GM18499 (cell line): Measurements from ENCODE around the gene IGF2.

Experiments used
- ATAC-seq: cut with Tn5 transposase; IDR thresholded peaks from one replicate; pipeline ENCODE4 v1.9.1; 2021; ENCODE audit warnings: moderate number of reproducible peaks; ENCODE audit not compliant: insufficient read depth, unreplicated experiment

Gene IGF2

DNA sequence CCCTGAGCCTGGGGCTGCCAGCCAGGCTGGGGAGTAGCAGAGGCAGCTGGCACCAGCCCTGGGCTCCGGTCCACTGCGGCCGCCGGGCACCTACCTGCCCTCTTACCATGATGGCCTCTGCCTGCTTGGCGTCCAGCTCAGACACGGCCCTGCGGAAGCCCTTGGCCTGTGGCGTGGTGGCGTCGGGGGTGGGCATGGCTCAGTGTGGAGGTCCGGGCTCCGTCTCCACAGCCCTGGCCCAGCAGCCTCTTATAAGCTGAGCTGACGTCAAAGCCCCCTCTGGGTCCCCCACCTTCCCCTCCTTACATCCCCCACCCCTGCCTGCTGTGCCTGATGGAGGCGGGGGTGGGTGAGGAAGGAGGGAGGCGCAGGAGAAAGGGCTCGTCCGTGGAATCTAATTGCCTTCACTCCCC is 32.4 kb upstream of the IGF2 start, which contains the start of gene TH:
Gene TH, minus strand, starts transcription at position 225 of the 413 bp plus-strand sequence. Its CDS starts 29 bp downstream, at position 196.
- ATAC-seq = no peak

DNA sequence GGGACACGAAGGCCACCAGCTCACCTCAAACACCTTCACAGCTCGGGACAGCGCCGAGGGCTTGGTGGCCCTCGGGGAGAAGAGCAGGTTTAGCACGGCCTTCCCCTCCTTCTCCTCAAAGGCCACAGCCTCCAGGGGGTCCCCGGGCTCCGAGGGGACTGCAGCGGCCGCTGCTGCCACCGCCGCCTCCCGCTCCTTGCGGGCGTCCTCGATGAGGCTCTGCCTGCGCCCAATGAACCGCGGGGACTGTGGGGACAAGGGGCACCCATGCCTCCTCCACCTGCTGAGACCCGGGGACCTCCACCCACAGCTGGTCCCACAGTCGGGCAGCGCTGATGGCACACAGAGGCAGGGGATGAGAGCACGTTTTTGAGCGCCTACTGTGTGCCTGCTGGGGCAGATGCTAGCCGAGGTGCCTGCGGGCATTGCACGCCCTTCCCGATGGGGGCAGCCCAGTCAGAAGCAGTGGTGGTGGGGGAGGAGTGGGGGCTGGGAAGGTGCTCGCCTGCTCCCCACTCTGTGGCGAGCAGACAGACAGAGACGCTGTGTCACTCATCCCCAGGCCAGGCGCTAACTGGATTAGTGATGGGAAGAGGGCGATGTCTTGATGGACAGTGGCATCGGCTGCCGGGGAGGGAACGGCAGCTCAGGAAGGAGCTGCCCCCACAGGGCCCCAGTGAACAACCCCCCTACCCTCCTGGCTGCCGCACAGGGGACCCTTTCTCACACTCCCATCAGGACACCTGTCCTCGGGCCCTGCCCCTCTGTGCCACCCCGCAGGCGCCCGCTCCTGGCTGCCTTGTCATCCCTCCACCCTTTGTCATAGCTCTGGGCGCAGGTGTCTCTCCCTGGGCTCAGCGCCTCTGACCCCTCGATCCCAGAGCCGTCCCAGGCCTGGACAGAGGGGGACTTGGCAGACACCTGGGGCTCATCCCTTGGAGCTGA is 30.7 kb upstream of the IGF2 start:
- ATAC-seq = no peak

DNA sequence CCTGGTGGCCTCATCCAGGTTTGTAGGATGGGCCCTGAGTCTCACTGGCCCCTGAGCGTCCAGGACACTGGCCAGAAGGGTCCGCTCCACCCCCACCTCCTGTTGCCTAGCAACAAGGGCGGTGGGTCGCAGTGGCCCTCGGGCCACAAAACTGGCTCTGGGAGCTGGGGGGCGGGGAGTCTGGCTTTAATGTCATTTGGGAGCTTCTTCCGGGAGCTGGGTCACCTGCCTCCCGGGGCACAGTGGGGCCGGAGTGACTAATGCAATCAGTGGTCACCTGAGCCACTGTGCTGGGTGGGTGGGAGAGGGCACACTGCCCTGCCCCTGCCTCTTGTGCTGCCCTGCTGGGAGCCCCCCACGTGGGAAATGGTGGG is 29.8 kb upstream of the IGF2 start:
- no peak for ATAC-seq

DNA sequence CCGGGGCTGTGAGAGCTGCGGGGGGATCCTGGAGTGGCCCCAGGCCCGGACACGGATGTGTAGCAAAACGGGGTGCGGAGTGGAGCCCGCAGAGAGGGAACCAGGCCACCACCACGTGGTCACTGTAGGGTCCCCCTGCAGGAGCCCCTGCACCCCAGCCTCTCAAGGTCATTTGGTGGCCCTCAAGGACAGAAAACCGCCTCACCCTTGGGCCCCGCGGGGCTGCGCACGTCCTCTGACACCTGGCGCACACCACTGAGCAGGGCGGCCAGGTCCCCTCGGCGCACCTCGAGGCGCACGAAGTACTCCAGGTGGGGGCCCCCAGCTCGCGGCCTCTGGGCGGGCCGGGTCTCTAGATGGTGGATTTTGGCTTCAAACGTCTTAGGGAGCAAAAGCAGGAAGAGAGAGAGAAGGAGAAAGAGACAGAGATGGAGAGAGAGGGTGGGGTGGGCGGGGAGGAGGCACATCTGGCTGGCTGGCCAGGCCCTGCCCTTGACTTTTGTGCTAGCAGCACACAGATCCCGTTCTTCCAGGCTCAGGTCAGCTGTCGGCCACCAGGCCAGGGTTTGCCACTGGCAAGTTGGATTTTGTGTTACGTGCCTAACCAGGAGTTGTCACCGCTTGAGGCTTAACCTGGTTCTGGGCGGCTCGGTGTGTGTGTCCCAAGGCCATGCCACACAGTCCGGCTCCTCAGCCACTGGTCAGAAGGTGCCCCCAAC is 29.3 kb upstream of the IGF2 start:
- no peak for ATAC-seq

DNA sequence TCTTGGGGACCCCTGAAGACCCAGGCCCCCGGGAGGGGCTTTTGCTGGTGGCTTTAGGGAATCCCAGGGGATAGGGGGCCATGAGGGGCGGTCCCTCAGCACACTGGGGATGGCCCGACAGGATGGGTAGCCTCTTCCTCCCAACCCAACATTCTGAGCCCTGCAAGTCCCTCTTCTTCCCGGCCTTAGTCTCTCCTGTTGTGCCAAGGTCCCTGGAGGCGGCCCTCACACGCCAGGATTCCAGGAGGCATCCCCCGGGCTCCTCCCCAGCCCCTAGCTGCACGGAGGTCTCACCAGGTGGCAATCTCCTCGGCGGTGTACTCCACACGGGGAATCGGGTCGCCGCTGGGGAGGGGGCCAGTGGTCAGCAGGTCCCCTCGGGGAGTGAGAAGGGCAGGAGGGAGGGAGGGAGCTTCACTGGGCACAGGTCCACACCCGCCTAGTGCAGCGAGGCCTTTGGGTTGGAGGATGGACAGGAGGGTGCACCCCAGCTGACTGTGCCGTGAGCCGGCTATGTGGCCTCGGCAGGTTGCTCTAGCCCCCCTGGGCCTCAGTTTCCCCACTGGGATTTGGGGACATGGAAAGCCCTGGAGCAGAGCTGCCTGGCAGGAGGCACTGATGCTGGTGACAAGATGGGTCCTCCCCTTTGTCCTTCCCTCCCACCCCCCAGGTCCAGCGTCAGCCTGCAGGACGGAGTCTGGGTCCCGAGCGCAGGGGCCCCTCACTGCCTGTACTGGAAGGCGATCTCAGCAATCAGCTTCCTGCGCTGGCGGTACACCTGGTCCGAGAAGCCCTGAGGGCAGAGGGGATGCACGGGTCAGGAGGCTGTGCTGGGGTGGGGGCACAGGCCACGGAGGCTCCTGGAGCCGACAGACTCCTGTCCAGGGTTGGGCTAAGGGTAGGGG is 28.2 kb upstream of the IGF2 start:
- no peak for ATAC-seq

DNA sequence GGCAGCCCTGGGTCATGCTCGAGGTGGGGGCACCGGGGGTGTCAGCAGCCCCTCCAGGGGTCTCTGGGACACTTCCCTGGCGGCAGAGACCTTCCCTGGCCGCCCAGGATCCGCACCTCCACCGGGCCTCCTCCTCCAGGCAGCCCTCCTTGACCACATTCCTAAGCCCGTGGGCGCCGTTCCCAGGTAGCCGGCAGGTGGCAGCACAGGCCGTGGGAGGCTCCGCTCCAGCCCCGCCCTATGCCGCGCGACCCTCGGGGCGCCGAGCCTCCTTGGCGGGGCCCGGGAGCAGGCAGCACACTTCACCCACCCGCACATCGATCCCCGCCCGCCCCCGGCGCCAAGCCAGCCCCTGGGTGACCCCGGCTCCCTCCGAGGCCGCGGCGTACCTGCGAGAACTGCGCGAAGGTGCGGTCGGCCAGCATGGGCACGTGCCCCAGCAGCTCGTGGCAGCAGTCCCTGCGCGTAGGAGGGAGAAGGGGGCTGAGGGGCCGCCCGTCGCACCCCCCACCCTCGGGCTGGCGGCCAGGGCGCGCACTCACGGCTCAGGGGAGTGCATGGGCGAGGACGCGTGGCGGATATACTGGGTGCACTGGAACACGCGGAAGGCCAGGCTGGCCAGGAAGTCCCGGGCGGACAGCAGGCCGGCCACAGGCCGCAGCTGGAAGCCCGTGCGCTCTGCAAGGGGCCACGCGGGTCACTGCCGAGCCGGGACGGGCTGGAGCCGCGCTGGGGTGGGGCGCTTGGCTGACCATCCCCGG is 27.1 kb upstream of the IGF2 start:
- no peak for ATAC-seq

DNA sequence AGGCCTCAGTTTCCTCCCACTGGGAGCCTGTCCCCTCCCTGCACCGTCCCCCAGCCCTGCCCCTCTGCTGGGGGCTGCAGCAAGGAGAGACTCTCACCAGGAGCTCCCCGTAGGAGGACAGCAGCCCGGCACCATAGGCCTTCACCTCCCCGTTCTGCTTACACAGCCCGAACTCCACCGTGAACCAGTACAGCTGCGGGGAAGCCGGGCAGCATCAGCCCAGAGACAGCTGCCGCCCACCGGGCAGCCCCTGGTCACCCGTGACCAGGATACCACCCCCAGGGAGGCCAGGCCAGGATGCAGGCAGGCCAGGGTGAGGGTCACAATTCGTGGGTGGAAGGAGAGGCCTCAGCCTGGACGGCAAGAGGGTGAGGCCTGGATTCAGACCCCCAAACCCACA is 26.4 kb upstream of the IGF2 start:
- ATAC-seq = no peak

DNA sequence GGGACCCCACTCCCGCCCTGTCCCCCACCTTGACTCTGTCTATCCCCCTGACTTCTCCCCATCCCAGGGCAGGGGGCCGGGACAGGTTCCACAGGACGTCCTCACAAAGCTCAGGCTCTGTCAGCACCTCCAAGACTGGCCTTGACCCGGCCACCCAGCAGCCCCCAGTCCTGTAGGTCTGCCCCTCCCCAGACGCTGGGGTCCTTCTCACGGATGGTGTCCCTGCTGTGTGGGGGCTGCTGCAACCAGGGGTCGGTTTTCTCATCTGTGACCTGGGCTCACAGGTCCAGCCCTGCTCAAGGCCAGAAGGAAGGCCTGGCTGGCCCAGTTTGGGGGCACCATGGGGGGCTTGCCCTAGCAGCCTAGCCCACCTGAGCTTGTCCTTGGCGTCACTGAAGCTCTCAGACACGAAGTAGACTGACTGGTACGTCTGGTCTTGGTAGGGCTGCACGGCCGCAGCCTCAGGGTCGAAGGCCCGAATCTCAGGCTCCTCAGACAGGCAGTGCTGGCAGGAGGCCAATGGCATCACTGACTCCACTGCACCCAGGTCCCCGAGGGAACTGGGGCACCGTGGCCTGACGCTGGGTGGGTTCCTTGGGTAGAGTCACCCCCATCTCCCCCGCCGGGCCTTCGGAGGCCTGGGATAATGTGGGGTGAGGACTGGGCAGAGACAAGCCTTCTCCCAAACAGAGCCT is 25.8 kb upstream of the IGF2 start:
- ATAC-seq = no peak

DNA sequence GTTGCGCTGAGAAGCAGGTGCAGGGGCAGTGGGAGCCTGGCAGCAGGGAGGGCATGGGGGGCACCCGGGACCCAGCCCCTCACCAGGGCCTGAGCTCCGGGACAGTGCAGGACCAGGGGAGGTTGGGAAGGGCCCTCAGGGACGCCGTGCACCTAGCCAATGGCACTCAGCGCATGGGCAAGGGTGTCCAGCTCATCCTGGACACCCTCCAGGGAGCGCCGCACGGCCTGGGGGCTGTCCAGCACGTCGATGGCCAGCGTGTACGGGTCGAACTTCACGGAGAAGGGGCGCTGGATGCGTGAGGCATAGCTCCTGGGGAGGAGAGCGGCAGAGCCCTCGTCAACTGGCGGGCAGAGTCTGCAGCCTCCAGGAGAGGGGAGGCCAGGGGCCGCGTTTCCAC is 24.9 kb upstream of the IGF2 start:
- ATAC-seq = no peak

DNA sequence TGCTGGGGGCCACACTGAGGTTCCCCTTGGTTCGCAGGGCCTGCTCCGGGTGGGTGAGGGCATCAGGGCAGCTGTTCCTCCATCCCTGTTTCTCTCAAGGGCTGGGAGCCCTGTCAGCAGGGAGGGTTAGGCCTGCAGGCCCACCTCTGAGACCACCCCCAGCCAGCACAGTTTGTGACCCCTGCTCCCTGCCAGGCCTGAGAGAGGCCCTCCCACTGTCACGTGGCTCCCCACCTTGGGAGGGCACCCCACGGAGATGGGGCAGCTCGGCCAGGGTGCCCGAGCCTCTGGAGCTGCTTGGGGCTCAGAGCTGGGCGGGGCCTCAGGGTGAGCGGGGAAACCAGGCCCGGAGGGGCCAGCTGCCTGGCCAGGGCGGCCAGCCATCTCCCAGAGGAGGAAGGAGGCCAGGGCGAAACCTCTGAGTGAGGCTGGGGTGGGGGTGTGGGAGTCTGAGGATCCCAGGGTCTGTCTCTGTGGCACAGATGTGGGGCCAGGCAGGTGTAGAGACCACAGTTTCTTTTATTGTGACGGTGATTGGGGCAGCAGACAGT is 24.3 kb upstream of the IGF2 start:
- ATAC-seq = no peak

DNA sequence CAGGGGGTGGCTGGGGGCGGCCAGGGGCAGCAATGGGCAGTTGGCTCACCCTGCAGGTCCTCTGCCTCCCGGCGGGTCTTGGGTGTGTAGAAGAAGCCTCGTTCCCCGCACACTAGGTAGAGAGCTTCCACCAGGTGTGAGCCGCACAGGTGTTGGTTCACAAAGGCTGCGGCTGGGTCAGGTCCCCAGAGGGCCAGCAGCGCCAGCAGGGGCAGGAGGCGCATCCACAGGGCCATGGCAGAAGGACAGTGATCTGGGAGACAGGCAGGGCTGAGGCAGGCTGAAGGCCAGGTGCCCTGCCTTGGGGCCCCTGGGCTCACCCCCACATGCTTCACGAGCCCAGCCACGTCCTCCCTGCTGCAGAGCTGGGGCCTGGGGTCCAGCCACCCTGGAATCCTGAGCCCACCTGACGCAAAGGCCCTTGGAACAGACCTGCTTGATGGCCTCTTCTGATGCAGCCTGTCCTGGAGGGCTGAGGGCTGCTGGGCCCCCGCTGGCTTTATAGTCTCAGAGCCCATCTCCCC is 21.6 kb upstream of the IGF2 start, which contains the start of gene INS:
Gene INS, minus strand, starts transcription at position 474 of the 524 bp plus-strand sequence. Its CDS starts 238 bp downstream, at position 236.
- ATAC-seq = no peak

DNA sequence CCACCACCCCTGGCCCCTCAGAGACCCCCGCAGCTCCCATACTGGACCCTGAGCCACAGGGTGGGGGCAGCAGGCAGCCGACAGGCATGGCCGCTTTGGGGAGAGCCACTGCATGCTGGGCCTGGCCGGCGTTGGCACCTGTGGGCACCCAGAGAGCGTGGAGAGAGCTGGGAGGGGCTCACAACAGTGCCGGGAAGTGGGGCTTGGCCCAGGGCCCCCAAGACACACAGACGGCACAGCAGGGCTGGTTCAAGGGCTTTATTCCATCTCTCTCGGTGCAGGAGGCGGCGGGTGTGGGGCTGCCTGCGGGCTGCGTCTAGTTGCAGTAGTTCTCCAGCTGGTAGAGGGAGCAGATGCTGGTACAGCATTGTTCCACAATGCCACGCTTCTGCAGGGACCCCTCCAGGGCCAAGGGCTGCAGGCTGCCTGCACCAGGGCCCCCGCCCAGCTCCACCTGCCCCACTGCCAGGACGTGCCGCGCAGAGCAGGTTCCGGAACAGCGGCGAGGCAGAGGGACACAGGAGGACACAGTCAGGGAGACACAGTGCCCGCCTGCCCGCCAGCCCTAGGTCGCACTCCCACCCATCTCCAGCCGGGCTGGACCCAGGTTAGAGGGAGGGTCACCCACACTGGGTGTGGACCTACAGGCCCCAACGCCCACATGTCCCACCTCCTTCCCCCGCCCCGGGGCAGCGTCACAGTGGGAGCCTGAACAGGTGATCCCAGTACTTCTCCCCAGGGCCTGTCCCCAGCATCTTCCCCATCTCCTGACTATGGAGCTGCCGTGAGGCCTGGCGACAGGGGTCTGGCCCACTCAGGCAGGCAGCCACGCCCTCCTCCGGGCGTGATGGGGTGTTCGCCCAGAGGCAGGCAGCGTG is 20.6 kb upstream of the IGF2 start:
- no peak for ATAC-seq

DNA sequence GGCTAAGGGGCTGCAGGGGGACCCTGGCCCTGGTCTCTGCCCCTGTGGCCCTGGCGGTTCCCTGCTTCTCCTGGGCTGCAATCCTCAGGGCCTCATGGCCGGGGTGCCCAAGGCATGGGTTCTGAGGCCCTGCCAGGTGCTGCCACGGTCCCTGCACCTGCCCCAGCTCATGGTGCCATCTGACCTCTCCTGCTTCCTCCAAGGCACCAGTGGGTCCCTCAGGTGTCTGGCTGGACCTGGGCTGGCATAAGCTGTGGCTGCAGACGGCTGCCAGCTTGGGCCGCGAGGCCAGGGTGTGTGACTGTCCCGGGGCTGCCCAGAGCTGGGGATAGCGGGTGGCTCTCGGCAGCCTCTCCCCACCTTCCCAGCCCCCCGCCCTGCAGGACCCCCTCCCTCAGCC is 19.8 kb upstream of the IGF2 start:
- ATAC-seq = no peak

DNA sequence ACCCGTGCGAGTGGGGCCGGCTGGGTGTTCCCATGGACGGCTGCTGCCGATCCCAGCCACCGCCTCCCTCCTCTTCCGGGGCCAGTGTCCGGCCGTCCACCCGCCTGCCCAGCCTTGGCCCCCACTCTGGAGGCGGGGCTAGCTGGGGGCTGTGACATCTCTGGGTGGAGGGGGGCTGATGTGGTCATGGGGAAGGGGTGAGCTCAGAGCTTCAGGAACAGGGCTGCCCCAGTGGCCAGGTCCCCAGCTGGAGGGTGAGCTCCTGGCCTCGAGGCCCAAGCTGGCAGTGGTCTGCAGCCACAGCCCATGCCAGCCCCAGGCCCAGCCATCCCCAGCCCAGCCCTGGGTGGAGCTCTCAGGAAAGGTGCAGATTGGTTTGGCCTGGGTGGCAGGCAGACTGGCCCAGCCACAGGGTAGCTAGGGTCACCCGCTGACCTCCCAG is 19.1 kb upstream of the IGF2 start:
- no peak for ATAC-seq

DNA sequence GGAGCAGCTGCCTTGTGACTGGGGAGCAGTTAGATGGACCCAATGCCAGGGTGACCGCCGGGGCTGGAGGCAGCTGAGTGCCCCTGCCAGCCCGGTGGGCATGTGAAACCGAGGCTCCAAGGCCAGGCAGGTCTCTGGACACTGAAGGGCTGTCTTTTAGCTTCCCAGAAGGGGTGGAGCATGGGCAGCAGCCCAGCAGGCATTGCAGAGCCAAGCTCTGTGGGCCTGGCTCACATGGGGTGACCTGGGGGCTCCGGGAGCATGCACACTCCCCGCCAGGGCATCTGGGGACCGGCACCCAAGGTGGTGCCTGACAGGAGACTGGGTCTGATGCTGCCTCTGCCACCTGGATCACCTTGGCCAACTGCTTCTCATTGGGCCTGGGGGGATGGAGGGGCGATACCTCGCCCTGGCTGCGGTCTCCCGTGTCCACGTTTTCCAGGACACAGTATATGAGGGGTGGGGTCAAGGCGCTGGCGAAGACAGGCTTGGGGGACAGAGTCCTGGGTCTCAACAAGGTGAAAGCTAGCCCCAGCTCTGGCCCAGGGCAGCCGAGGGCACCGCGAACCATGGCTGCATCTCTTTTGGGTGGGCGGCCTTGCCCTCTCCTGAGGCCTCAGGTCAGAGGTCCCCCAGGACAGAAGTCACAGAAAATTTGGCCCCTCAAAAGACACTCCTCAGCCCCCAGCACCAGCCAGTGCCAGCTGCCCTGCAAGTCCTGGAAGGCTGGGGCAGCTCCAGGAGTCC is 18.3 kb upstream of the IGF2 start:
- ATAC-seq = no peak

DNA sequence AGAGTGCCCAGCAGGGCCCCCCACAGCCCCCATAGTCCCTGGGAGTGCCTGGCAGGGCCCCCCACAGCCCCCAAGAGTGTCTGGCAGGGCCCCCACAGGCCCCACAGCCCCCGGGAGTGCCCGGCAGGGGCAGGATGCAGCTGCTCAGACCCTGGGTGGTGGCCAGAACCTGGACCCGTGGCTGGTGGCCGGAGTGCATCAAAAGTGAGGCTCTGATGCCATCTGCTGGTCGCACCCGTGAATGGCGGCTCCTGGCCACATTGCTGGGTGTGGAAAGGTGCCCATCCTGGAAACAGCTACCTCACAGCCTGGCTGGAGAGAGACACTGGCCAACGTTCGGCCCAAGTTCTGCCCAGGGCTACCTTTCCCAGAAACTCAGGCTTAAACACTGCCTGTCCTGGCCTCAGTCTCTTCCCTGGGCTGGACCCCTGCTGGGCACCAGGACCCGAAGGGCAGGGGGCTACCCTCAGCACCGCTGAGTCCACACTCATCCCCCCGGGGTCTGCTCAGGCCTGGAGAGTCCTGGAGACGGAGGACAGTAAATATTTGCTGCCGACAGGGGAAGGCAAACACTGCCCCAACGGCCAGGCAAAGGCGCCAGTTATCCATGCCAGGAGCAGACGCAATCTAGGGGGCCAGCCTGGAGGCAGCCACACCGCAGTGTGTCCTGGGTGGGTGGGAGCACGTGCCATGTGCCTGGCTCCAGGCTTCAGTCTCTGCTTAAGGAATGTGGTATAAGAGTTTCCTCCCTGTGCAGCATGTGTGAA is 17.4 kb upstream of the IGF2 start:
- no peak for ATAC-seq
